ENCODE results near the gene PAN3.

PAN3 gene

GRCh38 chr13:28344163-28344562, 205.8 kb downstream of the PAN3 start:
- Histone ChIP-seq H3K4me3 (ENCODE audit: low read length) (no peak overlapping the region), H3K4me1 (ENCODE audit: insufficient read depth, low read length) (no peaks in the 10 kb centered on the region), H3K36me3 (ENCODE audit: insufficient read depth, low read length) (no peaks in the 10 kb centered on the region), H3K27me3 (ENCODE audit: insufficient read depth, low read length) (no peaks in the 10 kb centered on the region), H3K9me3 (ENCODE audit: low read length) (no peaks in the 10 kb centered on the region), H2AFZ (ENCODE audit: low read depth, low read length) (no peak overlapping the region)

Measured in neuron (in vitro differentiated cells).